SK-N-MC (cell line): ENCODE data around the gene BCR.

ENCODE experiments used
- DNase-seq: peaks from one replicate; pipeline ENCODE4 v3.0.0-alpha.2; 2011; ENCODE audit warnings: low read depth, low spot score
- H3K27ac ChIP-seq: fragments of 200-600 bp; sonication (generic); 2 replicates; pipeline ENCODE4 v1.5.1; 2016; ENCODE audit warnings: mixed run types
- H3K36me3 ChIP-seq: fragments of 200-600 bp; sonication (generic); 2 replicates; pipeline ENCODE4 v1.6.1; 2017; ENCODE audit warnings: antibody characterized with exemption, low read length, mixed read lengths; ENCODE audit not compliant: insufficient read depth
- H3K4me3 ChIP-seq: fragments of 200-600 bp; sonication (generic); 2 replicates; pipeline ENCODE4 v1.5.1; 2016
- H3K9ac ChIP-seq: fragments of 200-600 bp; sonication (generic); 2 replicates; pipeline ENCODE4 v1.8.0; 2017; ENCODE audit warnings: mixed run types, mixed read lengths; ENCODE audit not compliant: insufficient read length
- H3K9me3 ChIP-seq: fragments of 200-600 bp; sonication (generic); 2 replicates; pipeline ENCODE4 v1.6.1; 2017; ENCODE audit warnings: low read depth, mild to moderate bottlenecking, antibody characterized with exemption, low read length, moderate library complexity, mixed read lengths
- EZH2 ChIP-seq: fragments of 200-600 bp; sonication (generic); IDR thresholded peaks from one replicate; pipeline ENCODE4 v1.6.1; 2017; ENCODE audit warnings: antibody characterized with exemption
- FOXP2 ChIP-seq: optimal IDR thresholded peaks from 2 replicates; pipeline ENCODE3; 2011; ENCODE audit warnings: mild to moderate bottlenecking, moderate library complexity; ENCODE audit not compliant: insufficient read depth; ENCODE audit errors: extremely low read length, control extremely low read depth
- POLR2AphosphoS5 ChIP-seq: IDR thresholded peaks from 2 replicates; pipeline ENCODE4 v1.6.1; 2012; ENCODE audit warnings: mild to moderate bottlenecking, low read depth, low read length, borderline replicate concordance

BCR gene

DNA sequence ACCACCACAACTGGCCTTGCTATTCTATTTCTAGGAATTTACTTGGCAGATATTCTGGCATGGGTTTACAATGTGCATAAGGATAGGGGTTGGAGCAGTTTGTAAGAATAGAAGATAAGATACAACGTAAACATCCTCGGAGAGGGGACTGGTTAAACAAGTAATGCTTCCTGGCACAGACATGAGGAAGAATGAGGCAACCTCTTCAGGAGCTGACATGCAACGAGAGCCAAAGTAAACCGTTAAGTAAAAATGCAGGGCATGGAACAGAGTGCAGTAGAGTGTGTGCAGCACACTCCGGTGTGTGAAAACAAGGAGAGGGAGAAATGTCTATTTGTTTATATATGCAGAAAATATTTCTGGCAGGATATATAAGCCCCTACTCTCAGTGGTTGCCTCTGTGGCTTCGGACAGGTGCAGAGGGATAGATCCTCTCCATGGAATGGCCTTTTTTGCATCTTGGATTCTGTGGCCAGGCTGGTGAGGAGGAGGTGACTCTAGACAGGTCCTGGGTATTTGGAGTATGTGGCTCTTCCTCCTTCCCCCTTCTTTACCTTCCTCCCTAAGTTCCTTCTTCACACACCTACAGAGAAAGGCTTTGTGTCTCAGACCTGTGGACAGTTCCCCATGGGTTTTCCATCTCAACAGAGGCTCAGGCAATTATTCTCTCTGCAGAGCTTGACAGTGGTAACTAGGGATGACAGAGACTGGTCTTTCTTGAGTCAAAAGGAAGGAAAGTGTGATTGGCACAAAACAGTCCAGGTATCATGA is 32.5 kb upstream of the BCR start:
- H3K9me3 ChIP-seq, result no peaks in the 10 kb centered on the region
- no peak for DNase-seq

DNA sequence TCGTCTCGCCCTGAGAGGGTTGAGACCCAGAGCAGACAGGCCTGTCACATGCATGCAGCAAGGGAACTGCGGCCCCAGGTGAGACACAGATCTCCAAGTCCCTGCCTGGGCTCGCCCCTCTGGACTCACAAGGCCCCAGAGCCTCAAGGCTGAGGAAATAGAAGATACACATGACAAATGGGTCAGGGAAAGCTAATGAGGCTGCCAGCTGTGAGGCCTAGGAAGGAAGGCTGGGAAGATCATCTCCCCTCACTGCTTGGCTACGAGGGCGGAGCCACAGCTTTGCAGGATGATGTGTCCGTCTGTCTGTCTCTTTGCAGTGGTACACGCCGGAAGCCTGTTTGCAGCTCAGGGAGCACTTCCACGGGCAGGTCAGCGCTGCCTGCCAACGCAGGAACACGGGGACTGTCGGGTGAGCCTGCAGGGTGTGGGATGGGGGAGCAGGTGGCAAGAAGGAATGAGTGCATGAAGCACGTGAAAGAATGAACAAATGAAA is 30.5 kb upstream of the BCR start:
- H3K27ac ChIP-seq, result no peak overlapping the region
- no peak overlapping the region for H3K9ac ChIP-seq
- H3K9me3 ChIP-seq, result no peaks in the 10 kb centered on the region
- H3K36me3 ChIP-seq, result no peaks in the 10 kb centered on the region
- TF ChIP-seq EZH2 (no peak), FOXP2 (no peak), POLR2AphosphoS5 (no peak)
- no peak overlapping the region for H3K4me3 ChIP-seq
- DNase-seq, result no peak

More for the DNA sequence above, 32.5 kb upstream of the BCR start:
- Histone ChIP-seq H3K9ac (no peak overlapping the region), H3K4me3 (no peak overlapping the region), H3K36me3 (no peaks in the 10 kb centered on the region), H3K27ac (no peak overlapping the region)
- TF ChIP-seq POLR2AphosphoS5 (no peak), FOXP2 (no peak), EZH2 (no peak)

- no peaks in the 10 kb centered on the region for H3K36me3 ChIP-seq
- no peak for TF ChIP-seq FOXP2
- TF ChIP-seq EZH2, result no peak
- no peak for TF ChIP-seq POLR2AphosphoS5
- H3K9me3 ChIP-seq, result no peaks in the 10 kb centered on the region
- H3K9ac ChIP-seq, result no peak overlapping the region
- H3K4me3 ChIP-seq, result no peak overlapping the region
- no peak overlapping the region for H3K27ac ChIP-seq
- no peak for DNase-seq
Observed at GRCh38 chr22:23150762-23151161, 29.5 kb upstream of the BCR start.

DNA sequence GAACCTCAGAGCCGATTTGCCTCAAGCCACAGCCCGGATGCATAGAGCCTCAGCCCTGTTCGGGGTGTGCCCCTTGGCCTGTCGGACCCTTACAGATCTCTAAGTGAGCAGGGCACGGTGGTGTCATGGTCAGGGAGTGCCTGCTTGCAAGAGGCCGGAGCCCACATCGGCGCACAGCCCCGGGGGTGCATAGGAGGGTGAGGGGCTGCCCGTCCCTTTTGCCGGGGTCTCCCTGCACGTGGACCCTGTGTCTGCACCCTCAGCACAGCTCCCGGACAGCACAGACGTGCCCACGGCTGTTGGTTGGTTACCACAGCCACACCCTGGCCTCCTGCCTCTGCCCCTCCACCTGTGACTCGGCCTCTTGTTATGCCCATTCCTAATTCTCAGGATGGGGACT is 28.5 kb upstream of the BCR start:
- no peaks in the 10 kb centered on the region for H3K9me3 ChIP-seq
- no peak overlapping the region for H3K9ac ChIP-seq
- no peak for DNase-seq
- H3K27ac ChIP-seq, result no peak overlapping the region
- TF ChIP-seq EZH2 (no peak), POLR2AphosphoS5 (no peak), FOXP2 (no peak)
- no peaks in the 10 kb centered on the region for H3K36me3 ChIP-seq
- H3K4me3 ChIP-seq, result no peak overlapping the region

DNA sequence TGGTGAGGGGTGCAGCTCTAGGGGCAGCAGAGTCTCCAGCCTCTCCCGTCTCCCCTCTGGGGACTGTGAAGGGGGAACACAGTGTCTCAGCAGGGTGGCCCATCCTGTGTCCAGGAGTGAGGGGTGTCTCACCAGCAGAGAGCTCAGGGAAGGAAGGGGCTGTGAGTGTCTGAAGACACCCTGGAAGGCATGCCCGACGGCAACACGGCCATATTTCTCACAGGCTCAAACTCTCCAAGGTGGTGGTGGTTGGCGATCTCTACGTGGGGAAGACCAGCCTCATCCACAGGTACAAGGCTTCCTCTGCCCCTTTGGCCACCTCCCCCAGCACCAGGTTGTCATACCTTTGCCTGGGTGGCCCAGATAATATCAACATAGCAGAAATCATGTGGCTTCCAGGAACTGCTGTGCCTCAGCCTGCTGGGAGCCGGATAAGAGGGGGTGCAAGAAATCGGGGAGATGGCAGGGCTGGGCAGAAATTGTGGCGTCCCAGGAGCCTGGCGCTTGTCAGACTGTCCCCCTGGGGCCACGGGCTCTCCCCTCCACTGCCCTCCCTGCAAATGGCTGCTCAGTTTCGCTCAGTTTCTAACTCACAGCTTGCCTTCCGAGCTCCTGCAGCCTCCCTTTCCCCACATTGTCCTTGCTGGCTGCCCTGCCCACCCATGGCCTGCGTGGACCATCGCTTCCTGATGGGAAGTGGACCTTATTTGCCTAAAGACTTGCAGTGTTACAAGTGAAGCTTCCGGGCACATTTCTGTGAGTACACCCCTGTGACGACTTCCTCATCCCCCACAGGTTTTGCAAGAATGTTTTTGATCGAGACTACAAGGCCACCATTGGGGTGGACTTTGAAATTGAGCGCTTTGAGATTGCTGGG is 27.8 kb upstream of the BCR start:
- H3K9me3 ChIP-seq, result no peaks in the 10 kb centered on the region
- TF ChIP-seq POLR2AphosphoS5 (no peak), FOXP2 (no peak), EZH2 (no peak)
- no peak overlapping the region for H3K9ac ChIP-seq
- no peak overlapping the region for H3K27ac ChIP-seq
- no peak overlapping the region for H3K4me3 ChIP-seq
- no peak for DNase-seq
- no peaks in the 10 kb centered on the region for H3K36me3 ChIP-seq

DNA sequence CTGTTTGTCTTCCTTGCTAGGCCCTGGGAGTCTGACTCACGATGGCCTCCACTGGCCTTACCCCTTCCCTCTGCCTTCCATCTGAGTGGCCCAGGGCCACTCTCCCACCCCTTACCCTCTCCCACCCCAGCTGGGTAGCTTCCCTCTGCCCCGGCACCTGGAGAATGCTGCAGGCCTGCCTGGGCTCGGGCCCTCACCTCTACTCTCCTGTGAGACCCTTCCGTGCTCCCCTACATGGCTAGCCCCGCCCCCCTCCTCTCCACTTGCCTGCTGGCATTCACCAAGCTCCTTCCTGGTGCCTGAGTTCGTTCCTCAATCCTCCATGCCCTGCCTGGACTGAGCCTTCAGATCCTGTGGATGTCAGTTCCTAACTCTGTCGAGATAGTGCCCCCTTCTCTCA is 26.3 kb upstream of the BCR start:
- H3K36me3 ChIP-seq, result no peaks in the 10 kb centered on the region
- DNase-seq, result no peak
- TF ChIP-seq EZH2, result no peak
- no peak for TF ChIP-seq FOXP2
- no peak for TF ChIP-seq POLR2AphosphoS5
- no peak overlapping the region for H3K27ac ChIP-seq
- H3K4me3 ChIP-seq, result no peak overlapping the region
- H3K9ac ChIP-seq, result no peak overlapping the region
- H3K9me3 ChIP-seq, result no peaks in the 10 kb centered on the region

DNA sequence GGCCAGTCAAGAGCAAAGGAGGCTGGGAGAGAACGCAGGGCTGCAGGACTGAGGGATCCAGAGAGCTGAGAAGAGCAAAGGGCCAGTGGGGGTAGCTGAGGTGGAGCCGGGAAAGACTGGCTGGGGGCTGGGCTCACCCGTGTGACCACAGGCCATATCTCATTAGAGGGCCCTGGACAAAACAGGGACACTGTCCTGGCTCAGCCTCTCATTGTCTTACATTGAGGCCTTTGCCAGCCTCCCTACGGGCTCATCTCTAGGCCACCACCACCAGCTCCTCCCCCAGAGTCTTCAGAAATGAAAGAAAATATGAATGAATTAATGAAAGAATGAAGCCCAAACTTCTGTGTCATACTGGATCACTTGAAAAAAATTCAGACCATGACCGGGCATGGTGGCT is 25.8 kb upstream of the BCR start:
- no peak for DNase-seq
- H3K9me3 ChIP-seq, result no peaks in the 10 kb centered on the region
- H3K27ac ChIP-seq, result no peak overlapping the region
- no peak for TF ChIP-seq FOXP2
- no peak for TF ChIP-seq POLR2AphosphoS5
- no peak overlapping the region for H3K9ac ChIP-seq
- H3K36me3 ChIP-seq, result no peaks in the 10 kb centered on the region
- H3K4me3 ChIP-seq, result no peak overlapping the region

- DNase-seq, result no peak
- no peak for TF ChIP-seq EZH2
- TF ChIP-seq FOXP2, result no peak
- no peak for TF ChIP-seq POLR2AphosphoS5
- Histone ChIP-seq H3K9ac (no peak overlapping the region), H3K27ac (no peak overlapping the region), H3K36me3 (no peaks in the 10 kb centered on the region), H3K4me3 (no peak overlapping the region), H3K9me3 (no peaks in the 10 kb centered on the region)
Observed at GRCh38 chr22:23155143-23155542, 25.2 kb upstream of the BCR start.
